Stimulated activated naive CD8-positive, alpha-beta T cell treated with anti-CD3 and anti-CD28 coated beads, Interleukin-15, amount 100 ng/mL, for 72 hours (primary cell): Measurements from ENCODE around the gene FAM219B.

Experiments
- ATAC-seq: fragments of 150-1000 bp; cut with Tn5 transposase; 2 replicates; pipeline ENCODE4 v1.10.0; 2021; ENCODE audit warnings: mild to moderate bottlenecking, moderate library complexity
- DNase-seq, 2 donors: peaks; one replicate each; pipeline ENCODE4 v3.0.0; 2021 to 2022
- H3K27ac Mint-ChIP-seq, 2 donors: one replicate each; pipeline ENCODE4 v1.8.0; 2022; ENCODE audit warnings: mild to moderate bottlenecking in 2 of 2, mixed read lengths in 2 of 2, moderate library complexity in 2 of 2
- H3K27me3 Mint-ChIP-seq: one replicate; pipeline ENCODE4 v1.8.0; 2022; ENCODE audit warnings: mixed read lengths
- H3K4me1 Mint-ChIP-seq: one replicate; pipeline ENCODE4 v1.8.0; 2022; ENCODE audit warnings: mild to moderate bottlenecking, mixed read lengths
- H3K4me3 Mint-ChIP-seq, 2 donors: one replicate each; pipeline ENCODE4 v1.8.0; 2022; ENCODE audit warnings: mild to moderate bottlenecking in 2 of 2, mixed read lengths in 2 of 2, moderate library complexity in 1 of 2
- H3K9me3 Mint-ChIP-seq, 2 donors: one replicate each; pipeline ENCODE4 v1.8.0; 2022; ENCODE audit warnings: mixed read lengths in 2 of 2

The FAM219B gene

GRCh38 chr15:74850393-74850792 is 56.3 kb downstream of the FAM219B start:
- H3K27ac Mint-ChIP-seq, result no peak overlapping the region
- H3K27me3 Mint-ChIP-seq, result no peaks in the 10 kb centered on the region
- H3K4me3 Mint-ChIP-seq, result no peak overlapping the region
- H3K4me1 Mint-ChIP-seq, result peaks cover 9% of the 10 kb centered on the region
- ATAC-seq (no peak), DNase-seq (no peak)
- no peaks in the 10 kb centered on the region for H3K9me3 Mint-ChIP-seq
